Measurements from ENCODE around the gene SEMA3E.
"Not testable (repeated sequence)": the region's sequence is repeated elsewhere in the genome, so short reads cannot be mapped to it uniquely, and the experiment has no call there.

SEMA3E gene

GRCh38 chr7:83648464-83649241 is at the start of gene SEMA3E:
SEMA3E (minus strand) TSS chr7:83649139.
- DNase-seq = no peak

GRCh38 chr7:83697804-83698530 is 49.0 kb upstream of the SEMA3E start:
- DNase-seq = no peak

- DNase-seq = no peak
Observed at GRCh38 chr7:83696101-83696500, 47.2 kb upstream of the SEMA3E start.

DNA sequence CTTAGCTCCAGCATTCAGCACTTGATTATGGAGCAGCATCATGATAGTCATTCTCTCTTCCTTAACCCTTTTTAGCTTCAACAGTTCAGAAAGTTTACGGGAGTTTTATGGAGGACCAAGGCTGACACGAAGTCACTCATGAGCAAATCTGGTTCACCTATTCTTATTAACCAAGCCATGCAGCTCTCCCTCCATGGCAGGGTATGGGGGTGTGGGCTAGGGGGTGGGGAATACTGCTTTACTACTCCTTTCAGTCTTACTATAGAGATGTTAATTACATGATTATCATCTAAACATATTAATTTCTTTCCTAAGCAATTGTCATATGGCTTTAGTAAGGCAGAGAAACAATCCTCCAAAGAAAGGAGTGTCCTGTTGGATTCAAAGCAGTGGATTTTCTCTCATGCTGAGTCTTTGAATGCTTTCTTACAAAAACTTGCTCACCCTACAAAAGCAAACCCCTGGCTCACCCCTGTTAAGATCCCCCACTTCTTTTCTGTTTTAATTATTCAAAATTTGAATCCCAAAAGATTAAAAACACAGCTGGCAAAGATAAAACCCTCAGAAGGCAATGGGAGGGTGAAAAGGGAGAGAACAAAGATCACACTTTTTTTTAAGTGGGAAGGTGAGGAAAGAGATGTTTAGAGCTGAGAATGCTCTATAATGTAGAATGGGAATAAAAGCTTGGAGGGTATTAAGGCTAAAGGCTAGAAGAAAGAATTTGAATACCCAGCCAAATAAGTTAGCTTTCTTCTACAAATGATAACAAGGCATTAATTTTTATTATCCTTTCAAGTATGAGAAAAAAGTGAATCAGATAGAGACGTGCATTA is 46.4 kb upstream of the SEMA3E start:
- no peak for DNase-seq

DNA sequence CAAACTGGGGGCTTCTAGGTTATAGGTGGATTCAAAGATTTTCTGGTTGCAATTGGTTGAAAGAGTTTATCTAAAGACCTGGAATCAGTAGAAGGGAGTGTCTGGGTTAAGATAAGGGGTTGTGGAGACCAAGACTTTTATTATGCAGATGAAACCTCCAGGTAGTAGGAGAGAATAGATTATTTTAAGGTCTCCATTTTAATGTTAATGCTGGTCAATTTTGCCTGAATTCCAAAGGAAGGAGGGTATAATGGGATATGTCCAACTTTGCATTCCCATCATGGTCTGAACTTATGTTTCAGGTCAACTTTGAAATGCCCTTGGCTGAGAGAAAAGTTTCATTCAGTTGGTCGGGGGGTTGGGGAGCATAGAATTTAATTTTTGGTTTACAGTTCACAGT is 44.3 kb upstream of the SEMA3E start:
- DNase-seq = no peak

- no peak for DNase-seq
Observed at GRCh38 chr7:83691095-83691494, 42.2 kb upstream of the SEMA3E start.

DNA sequence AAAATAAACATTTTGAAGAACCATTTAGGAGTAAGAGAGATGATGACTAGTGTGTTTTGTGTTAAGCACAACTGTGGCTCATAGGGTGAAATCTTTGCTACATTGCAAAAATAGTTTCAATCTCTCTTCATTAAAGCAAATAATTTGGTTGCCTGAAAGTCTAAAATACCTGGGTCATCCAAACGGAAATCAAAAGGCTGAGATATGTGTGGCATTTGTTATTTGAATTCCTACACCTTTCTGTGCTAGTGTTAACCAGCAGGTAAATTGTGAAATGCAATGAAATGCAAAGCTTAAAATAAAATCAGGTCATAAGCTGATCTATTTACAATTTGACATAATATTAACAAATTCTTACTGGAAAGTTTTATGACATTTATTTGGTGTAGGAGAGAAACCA is 40.9 kb upstream of the SEMA3E start:
- DNase-seq = no peak

DNA sequence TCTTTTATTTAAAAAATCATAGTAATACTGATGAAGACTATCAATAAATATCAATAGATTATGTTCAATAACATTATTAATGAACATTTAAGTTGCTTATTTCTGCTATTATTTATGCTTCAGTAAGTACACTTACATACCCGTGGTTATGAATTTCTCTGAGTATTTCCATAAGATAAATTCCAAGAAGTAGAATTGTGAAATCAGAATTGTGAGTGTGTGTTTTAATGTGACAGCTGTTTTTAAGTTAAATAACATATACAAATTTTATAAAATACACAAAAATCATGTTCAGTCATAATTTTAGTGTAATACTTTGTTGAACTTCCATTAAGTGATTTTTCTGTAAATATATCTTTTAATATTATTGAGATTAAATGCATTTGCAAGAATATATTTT is 37.5 kb upstream of the SEMA3E start:
- DNase-seq = no peak

- DNase-seq = no peak
Observed at GRCh38 chr7:83684928-83685327, 36.0 kb upstream of the SEMA3E start.

- no peak for DNase-seq
Observed at GRCh38 chr7:83681200-83681778, 32.4 kb upstream of the SEMA3E start.

GRCh38 chr7:83677180-83677866 is 28.4 kb upstream of the SEMA3E start:
- DNase-seq = no peak

DNA sequence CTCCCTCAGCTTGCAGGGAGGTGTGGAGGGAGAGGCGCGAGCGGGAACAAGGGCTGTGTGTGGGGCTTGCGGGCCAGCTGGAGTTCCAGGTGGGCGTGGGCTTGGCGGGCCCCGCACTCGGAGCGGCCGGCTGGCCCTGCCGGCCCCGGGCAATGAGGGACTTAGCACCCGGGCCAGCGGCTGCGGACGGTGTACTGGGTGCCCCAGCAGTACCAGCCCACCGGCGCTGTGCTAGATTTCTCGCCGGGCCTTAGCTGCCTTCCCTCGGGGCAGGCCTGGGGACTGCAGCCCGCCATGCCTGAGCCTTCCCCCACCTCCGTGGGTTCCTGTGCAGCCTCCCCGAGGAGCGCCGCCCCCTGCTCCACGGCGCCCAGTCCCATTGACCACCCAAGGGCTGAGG is 24.4 kb upstream of the SEMA3E start:
- DNase-seq = not testable (repeated sequence)

GRCh38 chr7:83672157-83672556 is 23.2 kb upstream of the SEMA3E start:
- no peak for DNase-seq

- DNase-seq = no peak
Observed at GRCh38 chr7:83663131-83663530, 14.2 kb upstream of the SEMA3E start.

- DNase-seq = no peak
Observed at GRCh38 chr7:83658126-83658525, 9.2 kb upstream of the SEMA3E start.

GRCh38 chr7:83655951-83656556 is 7.1 kb upstream of the SEMA3E start:
- no peak for DNase-seq

GRCh38 chr7:83652481-83652880 is 3.5 kb upstream of the SEMA3E start:
- no peak for DNase-seq

GRCh38 chr7:83649701-83650100 is 762 bp upstream of the SEMA3E start:
- DNase-seq = no peak

DNA sequence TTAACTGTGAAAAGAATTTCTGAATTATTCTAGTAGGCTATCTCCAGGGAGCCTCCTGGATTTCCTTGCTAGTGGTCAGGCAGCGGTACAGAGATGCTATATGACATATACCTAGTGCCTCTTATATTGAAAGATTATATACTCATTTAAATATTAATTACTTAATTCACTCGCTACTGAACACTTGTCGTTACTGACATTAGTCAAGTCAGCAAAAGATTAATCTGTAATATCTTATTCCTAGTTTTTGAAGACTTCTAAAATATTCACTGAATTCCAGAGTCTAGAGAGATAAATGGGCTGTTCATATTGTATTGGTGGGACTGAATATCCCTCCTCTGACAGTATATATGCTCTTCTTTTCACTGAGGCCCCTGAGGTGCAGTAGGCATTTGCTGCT is 2.9 kb downstream of the SEMA3E start:
- no peak for DNase-seq

GRCh38 chr7:83643739-83644138 is 5.2 kb downstream of the SEMA3E start:
- DNase-seq = no peak

- no peak for DNase-seq
Observed at GRCh38 chr7:83643012-83643411, 5.9 kb downstream of the SEMA3E start.
